ENCODE data around the gene ARHGAP26.

ARHGAP26 gene

DNA sequence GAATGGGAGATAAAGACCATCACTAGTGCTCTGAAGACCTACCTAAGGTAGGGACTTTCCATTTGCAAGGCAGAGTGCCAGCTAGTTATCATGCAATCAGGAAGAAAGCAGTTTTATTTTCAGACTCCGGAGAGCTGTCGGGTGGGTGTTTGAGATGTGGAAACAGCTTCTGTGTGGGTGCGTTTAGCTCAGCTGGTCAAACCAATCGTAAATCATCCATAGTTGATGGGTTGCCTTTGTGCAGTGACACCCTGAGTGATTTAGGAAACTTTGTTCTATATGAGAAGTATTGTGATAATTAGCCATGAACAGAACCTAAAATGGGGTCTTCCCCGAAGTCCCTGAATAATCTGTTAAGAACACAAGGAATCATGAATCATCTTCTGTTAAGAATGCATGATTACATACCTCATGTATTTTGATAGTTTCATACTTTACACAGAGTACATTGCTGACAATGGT lies 284.3 kb downstream of the ARHGAP26 start:
- TF ChIP-seq FOXP2 (optimal IDR thresholded peaks at IDR 0.05; ENCODE audit: borderline replicate concordance, extremely low read depth, extremely low read length, insufficient read depth): no peak
- TF ChIP-seq POLR2AphosphoS5 (IDR thresholded peaks at IDR 0.05; ENCODE audit: low read depth, low read length): no peak
- TF ChIP-seq, protein P1, sequence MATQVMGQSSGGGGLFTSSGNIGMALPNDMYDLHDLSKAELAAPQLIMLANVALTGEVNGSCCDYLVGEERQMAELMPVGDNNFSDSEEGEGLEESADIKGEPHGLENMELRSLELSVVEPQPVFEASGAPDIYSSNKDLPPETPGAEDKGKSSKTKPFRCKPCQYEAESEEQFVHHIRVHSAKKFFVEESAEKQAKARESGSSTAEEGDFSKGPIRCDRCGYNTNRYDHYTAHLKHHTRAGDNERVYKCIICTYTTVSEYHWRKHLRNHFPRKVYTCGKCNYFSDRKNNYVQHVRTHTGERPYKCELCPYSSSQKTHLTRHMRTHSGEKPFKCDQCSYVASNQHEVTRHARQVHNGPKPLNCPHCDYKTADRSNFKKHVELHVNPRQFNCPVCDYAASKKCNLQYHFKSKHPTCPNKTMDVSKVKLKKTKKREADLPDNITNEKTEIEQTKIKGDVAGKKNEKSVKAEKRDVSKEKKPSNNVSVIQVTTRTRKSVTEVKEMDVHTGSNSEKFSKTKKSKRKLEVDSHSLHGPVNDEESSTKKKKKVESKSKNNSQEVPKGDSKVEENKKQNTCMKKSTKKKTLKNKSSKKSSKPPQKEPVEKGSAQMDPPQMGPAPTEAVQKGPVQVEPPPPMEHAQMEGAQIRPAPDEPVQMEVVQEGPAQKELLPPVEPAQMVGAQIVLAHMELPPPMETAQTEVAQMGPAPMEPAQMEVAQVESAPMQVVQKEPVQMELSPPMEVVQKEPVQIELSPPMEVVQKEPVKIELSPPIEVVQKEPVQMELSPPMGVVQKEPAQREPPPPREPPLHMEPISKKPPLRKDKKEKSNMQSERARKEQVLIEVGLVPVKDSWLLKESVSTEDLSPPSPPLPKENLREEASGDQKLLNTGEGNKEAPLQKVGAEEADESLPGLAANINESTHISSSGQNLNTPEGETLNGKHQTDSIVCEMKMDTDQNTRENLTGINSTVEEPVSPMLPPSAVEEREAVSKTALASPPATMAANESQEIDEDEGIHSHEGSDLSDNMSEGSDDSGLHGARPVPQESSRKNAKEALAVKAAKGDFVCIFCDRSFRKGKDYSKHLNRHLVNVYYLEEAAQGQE (IDR thresholded peaks at IDR 0.05; ENCODE audit: insufficient read depth in 1 of 2, low read depth in 2 of 2, low read length in 2 of 2): no peak
- TF ChIP-seq SIN3A (IDR thresholded peaks at IDR 0.05; ENCODE audit: borderline replicate concordance, insufficient read depth, low read length): no peak
- TF ChIP-seq TAF1 (IDR thresholded peaks at IDR 0.05; ENCODE audit: borderline replicate concordance, insufficient read depth, low read length): no peak

DNA sequence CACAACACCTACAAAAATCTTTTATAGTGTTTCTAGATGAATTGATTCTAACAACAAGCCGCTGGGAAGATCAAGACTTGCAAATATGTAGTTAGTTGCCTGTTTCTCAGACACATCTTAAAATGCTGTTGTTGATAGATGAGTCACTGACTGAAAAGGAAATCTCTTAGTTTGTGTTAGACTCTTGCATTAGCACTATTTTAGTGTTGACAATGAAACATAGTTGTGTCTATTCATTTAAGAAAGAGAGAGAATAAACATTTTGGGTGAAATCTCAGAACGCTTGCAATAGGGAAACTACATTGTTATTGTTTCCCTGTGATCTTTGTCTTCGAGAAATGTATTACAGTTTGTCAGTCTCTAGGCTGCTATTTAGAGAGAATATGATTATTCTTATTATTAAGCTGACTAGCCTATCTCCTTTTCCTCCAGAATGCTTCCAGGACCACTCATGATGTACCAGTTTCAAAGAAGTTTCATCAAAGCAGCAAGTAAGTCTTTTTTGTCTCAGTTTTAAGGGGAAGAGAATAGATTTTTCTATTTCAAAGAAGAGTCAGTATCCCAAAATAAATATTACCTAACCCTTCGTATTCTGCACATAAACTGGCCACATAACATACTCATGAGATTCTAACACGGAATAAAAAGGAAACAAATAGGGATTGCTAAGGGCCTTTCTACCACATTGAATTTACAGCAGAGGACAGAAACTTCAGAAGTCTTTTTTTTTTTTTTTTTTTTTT lies 285.6 kb downstream of the ARHGAP26 start:
- TF ChIP-seq, protein P1 (IDR thresholded peaks at IDR 0.05; ENCODE audit: insufficient read depth in 1 of 2, low read depth in 2 of 2, low read length in 2 of 2): no peak
- TF ChIP-seq SIN3A (IDR thresholded peaks at IDR 0.05; ENCODE audit: borderline replicate concordance, insufficient read depth, low read length) (no peak), POLR2AphosphoS5 (IDR thresholded peaks at IDR 0.05; ENCODE audit: low read depth, low read length) (no peak), FOXP2 (optimal IDR thresholded peaks at IDR 0.05; ENCODE audit: borderline replicate concordance, extremely low read depth, extremely low read length, insufficient read depth) (no peak), TAF1 (IDR thresholded peaks at IDR 0.05; ENCODE audit: borderline replicate concordance, insufficient read depth, low read length) (no peak)

DNA sequence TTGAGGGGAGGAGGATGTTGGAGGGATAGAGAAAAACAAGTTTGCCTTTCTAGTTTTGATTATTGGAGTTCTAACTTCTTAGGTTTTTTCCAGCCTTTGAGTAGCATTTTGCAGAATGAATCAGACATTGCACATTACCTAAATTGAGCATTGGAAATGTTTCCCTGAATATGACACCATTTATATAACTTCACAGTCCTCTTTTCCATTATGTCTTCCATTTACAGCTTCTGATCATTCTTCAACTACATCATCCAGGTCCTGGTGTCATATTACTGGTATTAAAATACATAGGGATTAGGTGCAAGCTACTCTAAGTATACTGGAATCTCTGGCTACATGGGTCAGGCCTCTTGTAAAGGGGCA lies 286.1 kb downstream of the ARHGAP26 start:
- TF ChIP-seq, protein P1 (IDR thresholded peaks at IDR 0.05; ENCODE audit: insufficient read depth in 1 of 2, low read depth in 2 of 2, low read length in 2 of 2): no peak
- TF ChIP-seq POLR2AphosphoS5 (IDR thresholded peaks at IDR 0.05; ENCODE audit: low read depth, low read length): no peak
- TF ChIP-seq TAF1 (IDR thresholded peaks at IDR 0.05; ENCODE audit: borderline replicate concordance, insufficient read depth, low read length): no peak
- TF ChIP-seq SIN3A (IDR thresholded peaks at IDR 0.05; ENCODE audit: borderline replicate concordance, insufficient read depth, low read length): no peak

DNA sequence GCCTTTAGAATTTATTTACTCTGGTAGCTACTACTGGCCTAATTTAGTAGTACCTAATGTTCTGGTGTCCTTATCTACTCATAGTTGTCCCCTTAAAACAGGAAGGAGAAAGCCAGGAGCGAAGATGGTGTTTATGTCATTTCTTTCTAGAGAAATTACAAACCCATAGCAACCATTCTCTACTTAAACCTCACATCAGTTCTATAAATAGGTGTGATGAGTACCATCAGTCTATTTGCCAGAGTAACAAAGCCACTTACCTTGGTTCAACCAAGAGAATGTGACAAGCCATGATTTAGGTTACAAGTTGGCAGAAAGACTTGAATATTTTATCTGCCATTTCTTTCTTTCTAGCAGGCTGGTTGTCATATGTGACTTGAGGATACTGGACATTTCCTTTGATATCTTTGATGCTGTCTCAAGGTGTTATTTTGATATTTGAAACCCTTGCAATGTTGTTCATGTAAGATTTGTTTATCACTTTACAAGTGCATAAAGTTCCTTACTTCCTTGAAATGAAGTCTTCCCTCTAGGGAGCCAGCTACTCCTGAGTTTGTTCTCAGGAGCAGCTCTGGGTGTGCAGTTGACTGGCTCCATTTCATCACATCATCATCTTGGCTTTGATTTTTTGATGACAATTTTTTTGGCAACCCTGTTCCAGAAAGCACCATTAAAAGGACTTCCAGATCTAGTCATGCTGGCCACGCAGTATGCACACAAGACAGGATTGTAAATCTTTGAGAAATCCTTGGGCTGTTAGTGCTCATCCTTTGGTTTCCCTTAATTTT lies 286.8 kb downstream of the ARHGAP26 start:
- TF ChIP-seq TAF1 (IDR thresholded peaks at IDR 0.05; ENCODE audit: borderline replicate concordance, insufficient read depth, low read length) (no peak), FOXP2 (optimal IDR thresholded peaks at IDR 0.05; ENCODE audit: borderline replicate concordance, extremely low read depth, extremely low read length, insufficient read depth) (no peak), SIN3A (IDR thresholded peaks at IDR 0.05; ENCODE audit: borderline replicate concordance, insufficient read depth, low read length) (no peak), POLR2AphosphoS5 (IDR thresholded peaks at IDR 0.05; ENCODE audit: low read depth, low read length) (no peak)
- TF ChIP-seq, protein P1 (IDR thresholded peaks at IDR 0.05; ENCODE audit: insufficient read depth in 1 of 2, low read depth in 2 of 2, low read length in 2 of 2): no peak

Data from PFSK-1 (cell line).